Activated CD8-positive, alpha-beta memory T cell treated with anti-CD3 and anti-CD28 coated beads for 24 hours (primary cell): Measurements from ENCODE around the gene SERINC3.

ENCODE experiments used
- DNase-seq: peaks from one replicate; pipeline ENCODE4 v3.0.0-alpha.2; 2020

SERINC3 gene

DNA sequence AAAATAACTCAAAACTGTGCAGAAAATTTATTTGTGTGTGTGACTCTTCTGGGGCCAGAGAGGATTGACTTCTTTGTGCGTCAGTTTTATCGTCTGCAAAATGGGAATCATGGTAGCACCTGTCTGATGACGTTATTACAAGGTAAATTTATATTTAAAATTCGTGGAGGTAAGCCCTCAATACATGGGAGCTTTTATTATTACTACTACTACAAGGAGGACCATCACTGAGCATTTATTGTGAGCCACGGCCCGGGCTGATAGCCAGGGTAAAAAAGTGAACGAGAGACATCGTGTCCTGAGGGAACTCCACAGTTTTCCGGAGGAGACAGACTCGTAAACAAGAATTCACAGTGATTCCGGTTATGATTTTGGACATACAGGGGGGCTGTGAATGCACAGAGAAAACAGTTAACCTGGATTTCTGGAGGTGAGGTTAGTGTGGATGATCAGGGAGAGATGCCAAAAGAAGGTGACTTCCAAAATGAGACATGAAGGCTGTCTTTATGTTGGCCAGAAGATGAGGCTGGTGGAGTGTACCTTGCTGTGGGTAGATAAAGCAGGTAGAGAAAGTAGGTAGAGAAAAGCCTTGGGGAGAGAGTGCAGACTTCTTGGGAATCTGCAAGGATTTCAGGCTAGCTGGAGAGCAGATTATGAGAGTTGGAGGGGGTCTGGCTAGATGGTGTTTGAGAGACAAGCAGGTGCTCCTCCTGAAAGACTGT, 10.6 kb upstream of the SERINC3 start:
- DNase-seq = peak; percentile 59

DNA sequence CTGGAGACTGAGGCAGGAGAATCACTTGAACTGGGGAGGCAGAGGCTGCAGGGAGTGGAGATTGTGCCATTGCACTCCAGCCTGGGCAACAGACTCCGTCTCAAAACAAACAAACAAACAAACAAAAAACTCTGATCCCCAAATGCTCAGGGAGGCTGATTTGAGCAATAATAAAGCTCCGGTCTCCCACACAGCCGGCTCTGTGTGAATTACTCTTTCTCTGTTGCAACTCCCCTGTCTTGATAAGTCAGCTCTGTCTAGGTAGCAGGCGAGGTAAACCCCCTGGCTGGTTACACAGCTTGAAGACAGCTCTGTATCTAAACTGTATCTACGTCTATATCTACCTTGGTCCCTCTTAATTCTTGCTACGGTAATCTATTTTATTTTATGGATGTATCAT, 6.4 kb upstream of the SERINC3 start:
- no peak for DNase-seq

DNA sequence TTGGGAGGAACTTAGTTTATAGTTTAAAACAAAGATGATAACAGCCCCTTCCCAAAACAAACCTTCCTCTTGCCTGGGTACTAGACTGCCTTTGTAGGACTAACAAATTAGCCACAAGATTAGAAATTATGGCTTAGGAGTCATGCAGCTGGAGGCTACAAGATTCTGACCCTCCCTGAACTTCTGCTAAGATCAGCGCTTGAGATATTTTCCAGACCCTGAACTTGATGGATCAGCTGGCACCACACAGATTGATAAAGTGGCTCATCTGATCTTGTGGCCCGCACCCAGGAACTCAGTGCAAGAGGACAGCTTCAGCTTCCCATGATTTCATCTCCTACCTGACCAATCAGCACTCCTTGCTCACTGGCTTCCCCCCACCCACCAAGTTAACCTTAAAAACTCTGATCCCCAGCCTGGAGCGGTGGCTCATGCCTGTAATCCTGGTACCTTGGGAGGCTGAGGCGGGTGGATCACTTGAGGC, 5.9 kb upstream of the SERINC3 start:
- no peak for DNase-seq

DNA sequence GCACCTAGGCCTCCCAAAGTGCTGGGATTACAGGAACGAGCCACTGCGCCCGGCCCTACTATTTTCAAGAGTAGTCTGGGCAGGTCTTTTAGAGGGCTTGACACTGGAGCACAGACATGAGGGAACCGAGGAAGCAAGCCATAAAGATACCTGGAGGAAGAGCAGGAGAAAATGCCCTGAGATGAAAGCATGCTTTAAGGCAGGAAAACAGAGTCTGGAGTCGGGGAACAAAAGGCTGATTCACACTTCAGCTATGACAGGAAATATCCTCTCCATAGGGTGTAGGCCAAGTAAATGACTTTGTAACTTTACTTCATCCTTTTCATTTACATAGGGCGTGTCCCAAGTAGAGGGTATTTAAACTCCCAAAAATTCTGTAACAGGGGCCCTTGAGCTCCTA, 4.3 kb upstream of the SERINC3 start:
- no peak for DNase-seq

DNA sequence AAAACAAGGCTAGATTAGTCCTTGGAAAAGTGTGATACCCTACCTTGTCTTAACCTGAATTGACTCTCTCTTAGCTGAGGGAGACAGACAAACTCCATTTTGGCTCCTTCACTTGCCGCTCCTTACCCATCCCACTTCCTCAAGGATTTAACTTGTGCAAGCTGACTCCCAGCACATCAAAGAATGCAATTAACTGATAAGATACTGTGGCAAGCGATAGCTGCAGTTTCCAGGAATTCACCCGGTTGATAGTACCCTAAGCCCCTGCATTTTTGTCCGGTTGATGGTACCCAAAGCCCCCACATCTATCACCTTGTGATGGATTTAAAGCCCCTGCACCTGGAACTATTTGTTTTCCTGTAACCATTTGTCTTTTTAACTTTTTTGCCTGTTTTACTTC, 1.9 kb upstream of the SERINC3 start:
- no peak for DNase-seq

DNA sequence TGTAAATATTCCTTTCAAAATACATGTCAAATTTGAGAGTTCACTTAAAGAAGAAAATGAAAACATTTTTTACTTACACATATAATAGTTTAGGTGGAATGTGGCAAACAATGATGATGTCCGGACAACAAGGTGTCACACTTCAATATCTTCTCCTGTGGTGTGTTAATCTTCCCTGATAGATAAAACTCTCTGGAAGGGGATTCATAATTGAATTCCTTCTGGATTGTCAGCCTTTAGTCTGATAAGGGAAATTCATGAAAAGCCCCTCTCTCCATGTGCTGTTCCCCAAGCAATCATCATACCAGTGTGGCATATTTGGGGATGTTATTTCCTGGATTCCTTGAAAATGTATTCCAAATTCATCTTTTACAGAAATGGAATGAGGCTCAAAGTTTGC, 971 bp upstream of the SERINC3 start:
- no peak for DNase-seq

DNA sequence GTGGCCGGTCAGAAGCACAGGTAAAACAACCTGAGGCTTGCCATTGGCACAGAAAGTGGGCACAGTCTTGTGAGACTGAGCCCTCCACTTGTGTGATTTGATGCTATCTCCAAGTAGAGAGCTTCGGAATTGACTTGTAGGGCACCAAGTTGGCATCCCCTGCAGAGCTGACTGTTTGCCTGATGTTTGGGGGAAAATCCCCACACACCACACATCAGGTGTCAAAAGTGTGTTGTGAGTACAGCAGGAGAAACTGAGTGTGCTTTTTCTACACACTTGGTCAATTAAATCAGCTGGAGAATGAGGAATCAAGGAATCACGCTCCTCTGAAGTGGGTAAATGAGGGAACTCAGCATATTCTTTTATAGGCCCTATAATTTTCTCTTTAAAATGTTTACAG, 989 bp downstream of the SERINC3 start:
- no peak for DNase-seq

DNA sequence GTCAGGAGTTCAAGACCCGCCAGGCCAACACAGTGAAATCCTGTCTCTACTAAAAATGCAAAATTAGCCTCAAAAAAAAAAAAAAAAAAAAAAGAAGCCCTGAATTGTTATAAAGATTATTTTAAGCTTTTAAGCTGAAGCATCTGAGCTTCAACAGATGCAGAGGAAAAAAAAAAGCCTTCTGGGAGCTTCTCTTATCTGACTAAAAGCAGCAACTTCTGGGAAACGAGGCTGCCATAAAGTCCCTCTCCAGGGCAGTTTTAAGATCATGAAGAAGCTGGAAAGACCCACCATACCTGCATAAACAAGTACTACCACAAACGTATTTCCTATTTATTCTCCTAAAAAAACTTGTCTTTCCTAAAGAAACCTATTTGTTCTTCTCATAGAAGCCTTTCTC, 3.6 kb downstream of the SERINC3 start:
- DNase-seq = no peak

DNA sequence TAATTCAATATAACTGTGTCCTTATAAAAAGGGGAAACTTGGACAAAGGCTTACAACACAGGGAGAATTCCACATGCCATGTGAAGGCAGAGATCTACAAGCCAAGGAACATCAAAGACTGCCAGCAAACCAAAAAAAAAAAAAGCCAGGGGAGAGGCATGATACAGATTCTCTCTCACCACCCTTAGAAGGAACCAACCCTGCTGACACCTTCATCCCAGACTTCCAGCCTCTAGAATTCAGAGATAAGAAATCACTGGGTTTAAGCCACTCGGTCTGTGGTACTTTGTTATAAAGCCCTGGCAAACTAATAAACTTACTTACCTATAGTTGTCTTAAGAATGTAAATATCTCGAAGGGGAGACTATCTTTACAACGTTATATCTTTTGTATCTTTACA, 4.4 kb downstream of the SERINC3 start:
- no peak for DNase-seq

DNA sequence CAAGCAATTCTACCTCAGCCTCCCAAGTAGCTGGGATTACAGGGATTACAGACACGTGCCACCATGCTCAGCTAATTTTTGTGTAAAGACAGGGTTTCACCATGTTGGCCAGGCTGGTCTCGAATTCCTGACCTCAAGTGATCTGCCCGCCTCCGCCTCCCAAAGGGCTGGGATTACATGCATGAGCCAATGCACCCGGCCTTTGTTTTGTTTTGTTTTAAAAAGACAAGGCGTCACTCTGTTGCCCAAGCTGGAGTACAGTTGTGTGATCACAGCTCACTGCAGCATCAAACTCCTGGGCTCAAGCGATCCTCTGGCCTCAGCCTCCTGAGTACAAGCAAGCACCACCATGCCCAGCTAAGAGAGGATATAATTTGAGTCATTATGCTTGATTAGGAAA, 5.4 kb downstream of the SERINC3 start:
- no peak for DNase-seq

DNA sequence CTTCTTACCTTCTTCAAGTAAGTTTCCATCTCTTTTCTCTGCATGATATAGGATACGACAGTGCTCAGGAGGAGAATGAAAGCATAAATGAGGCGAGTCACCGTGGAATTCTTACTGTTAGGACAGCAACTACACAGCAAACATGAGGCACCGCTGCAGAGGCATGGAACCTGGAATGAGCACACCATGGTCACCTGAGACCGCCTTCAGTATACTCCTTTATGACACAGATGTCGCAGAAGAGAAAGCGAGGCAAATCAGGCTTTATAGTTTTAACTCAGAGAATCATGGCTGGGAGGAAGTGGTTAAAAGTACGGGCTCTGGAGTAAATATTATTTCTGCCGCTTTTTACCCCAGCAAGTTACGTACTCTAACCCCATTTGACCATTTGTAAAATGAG, 8.0 kb downstream of the SERINC3 start:
- no peak for DNase-seq

DNA sequence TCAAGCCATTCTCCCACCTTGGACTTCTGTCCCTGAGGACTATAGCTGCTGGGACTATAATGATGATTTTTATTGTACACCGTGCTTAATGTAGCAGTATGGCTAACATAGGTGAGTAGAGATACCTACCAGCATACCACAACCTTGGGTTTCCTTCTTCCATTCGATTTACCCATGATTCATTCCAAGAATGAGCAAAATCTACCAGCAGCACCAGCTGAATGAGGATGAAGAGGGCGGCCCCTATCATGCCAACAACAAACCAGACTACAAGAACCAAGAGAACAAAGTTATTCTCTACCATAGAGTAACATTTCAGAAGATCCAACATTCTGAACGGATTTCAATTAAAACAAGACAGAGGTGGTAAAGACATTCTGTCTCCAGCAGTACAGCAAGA, 12.1 kb downstream of the SERINC3 start:
- DNase-seq = no peak

DNA sequence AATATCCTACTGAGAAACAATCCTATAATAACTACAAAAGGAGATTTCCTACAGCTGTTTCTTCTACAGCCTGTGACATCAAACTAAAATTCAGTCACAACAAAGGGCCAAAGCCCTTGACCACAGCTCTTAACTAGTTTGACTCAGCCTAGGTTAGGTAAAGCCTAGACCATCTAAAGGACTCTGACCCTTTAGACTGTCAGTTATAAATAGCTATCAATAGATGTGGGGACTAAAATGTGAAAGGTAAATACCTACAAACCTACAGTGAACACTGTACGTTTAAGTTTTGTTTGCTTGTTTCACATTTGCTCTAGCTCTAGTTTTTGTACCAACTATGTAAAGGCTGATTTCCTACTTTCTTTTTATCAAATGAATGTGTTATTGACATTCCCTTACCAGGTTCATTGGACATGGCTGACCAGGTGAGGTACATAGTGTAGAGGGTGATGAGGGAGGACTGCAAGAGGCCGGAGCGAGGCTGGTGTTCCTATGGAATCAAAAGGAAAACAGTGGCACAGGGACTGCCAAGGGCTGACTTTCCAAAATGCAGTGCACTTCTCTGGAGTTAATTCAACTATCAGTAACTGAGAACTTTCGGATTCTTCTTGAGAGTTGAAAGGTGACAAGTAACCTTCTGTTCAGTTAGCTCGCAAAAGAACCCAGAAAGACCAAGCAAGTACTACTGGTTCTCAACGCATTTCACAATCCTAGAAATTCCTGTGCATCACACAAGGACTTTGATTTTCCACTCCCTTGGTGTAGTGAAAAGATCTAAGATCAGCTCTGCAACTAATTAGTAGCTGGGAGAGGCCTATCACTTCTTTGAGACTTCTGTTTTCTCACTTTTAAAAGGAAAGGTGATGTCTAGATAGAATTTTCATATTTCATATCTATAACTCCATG, 17.2 kb downstream of the SERINC3 start:
- DNase-seq = no peak

DNA sequence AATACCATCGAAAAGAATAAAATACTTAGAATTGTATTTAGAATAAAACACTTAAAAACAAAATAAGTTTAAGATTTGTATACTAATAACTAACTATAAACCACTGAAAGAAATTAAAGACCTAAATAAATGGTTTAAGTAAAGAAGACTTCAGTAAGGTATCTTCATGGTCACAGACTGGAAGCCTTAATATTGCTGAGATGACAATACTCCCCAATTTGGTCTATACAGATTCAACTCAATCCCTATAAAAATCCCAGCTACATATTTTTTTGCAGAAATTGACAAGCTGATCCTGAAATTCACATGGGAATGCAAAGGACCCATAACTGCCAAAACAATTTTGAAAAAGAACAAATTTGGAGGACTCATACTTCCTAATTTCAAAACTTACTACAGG, 18.9 kb downstream of the SERINC3 start:
- no peak for DNase-seq

DNA sequence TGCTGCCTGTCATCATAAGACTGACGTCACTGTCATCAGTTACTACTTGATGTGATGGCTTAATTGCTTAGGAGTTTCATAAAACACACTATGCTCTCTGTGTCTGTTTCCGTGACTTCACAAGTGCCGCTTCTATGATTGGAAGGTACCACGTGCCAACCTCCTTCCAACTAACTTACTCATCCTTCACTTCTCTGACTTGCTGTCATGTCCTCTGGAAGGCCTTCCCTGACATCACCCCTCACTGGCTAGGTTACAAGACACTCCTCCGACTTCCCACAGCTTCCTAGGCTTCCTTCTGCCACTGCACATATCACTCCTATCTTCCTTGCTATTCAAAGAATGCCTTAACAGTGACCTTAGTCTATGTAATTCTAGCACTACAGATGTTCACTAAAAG, 20.4 kb downstream of the SERINC3 start:
- no peak for DNase-seq

DNA sequence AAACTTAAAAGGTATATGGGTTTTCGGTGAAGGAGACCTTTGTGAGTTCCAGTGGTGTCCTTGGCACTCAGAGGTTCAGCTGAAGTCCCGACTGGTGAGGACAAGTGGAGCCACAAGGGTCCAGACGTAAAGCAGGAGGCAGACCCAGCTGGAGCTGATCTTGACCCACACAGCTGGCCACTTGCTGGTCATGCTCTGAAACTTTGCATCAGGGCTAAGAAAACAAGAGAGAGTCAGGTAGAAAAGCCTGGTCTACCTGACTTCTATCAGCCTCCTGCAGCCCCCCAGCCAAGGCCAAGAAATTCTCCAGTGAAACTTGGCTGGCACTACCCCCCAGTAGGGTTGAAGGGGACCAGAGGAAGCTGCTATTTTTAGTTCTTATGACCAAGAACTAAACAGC, 21.6 kb downstream of the SERINC3 start:
- DNase-seq = no peak

DNA sequence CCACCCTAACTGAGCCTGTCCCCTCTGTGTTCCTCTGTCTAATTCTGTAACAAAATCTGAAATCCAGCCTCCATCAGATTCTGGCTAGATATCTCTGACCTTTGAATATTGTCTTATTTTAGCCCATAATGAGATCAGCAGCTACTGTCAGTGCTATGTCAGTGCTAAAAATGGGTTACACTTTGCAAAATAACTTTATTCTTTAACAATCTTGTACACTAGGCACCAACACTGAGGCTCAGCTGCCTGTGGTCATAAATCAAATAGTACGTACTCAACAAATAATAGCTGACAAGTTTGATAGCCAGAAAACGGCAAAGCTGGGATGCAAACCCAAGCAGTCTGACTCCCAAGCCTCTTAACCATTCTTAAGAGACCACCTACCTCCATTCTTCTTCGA, 24.1 kb downstream of the SERINC3 start:
- DNase-seq = no peak

DNA sequence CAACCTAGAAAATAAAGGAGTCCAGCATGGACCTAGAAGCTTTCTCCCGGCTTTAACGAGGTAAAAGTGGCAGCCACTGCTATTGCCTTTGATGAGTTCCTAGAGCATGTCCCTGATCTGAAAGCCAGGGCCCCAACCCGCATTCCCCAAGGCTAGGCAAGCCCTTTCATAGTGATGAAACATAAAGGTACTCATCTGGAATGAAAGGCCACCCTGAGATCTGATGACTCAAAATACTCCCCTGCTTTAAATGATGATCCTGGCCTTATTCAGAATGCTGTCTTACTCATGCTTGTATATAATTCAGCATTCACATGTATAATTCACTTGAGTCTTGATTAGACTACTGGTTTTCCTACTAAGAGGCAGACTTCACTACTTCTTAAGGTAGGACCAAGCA, 24.9 kb downstream of the SERINC3 start:
- DNase-seq = no peak

DNA sequence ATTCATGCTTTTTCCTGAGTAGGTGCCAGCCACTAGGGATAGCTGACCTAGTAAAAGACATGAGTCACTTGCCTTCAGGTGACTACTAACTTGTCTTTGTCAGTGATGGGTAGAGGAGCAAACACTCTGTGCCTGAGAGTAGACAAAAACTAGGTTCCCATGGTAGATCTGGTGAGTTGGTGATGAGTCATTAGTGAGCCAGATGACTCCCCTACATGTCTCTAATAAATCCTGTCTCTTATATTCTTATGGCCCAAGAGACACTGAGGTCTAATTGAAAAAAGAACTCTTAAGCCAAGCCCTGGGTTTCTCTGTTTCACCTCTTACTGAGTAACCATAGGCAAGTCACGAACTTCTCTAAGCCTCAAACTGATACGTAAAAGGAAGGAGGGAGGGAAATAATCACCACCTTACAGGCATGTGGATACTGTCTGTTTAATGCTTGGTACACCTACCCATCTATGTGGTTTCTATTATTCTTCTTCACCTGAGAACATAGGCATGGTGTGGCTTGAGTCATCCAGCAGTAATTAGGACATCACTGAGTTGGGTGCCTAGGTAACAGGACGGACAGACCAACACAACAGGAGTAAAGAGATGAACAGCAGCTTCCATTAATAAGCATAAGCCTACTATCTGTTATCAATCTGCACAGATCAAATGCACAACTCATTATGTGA, 25.9 kb downstream of the SERINC3 start:
- DNase-seq = no peak

DNA sequence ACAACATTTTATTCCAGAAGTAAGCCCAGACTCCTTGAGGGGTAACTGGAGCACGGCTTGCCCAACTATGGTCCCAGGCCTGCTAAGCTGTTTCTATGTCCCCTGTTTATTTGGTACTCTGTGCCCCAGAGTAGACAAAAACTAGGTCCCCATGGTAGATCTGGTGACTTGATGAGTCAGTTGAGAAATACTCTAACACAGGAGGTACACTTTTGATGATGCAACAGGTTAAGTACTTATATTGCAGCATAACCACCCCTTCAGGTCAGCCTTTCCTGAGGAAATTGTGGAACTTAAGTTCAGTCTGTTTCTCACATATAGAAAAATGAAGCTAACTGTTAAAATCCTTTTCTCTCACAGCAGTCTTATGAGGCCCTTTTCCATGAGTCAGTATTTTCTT, 26.6 kb downstream of the SERINC3 start:
- DNase-seq = no peak

DNA sequence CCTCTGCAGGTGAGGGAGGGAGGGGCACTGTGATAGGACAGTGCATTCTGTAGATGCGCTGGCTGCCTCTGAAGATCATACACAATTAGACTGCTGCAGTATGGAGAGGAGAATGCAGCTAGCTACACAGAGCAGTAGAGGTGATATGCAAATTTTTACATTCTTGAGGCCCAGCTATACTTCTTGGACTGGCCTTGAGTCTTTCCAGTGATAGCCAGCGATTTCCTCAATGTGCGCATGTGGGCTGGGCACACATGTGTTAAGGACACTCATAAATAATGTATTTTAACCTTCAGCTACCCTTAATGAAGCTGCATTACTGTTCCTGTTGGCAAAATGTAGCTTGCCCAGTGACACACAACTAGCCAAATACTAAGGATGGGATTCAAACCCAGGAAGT, 27.2 kb downstream of the SERINC3 start:
- no peak for DNase-seq

DNA sequence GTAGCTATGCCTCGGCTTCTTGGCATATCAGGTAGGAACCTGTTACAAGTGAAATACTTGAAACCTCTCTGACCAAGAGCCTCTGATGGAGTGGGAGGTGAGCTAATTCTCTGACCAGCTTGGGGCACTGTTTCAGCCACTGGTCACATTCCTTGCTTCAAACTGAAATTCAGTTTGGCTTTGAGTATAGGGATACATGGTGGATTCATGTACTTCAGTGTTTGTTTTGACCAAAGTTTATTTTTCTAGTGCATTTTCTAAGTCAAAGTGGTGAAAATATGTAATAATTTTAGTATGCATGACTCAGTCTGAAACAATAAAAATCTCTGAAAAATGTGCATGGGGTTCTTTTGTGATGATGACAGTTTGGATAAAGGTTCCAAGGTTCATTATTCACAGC, 27.6 kb downstream of the SERINC3 start:
- DNase-seq = no peak

DNA sequence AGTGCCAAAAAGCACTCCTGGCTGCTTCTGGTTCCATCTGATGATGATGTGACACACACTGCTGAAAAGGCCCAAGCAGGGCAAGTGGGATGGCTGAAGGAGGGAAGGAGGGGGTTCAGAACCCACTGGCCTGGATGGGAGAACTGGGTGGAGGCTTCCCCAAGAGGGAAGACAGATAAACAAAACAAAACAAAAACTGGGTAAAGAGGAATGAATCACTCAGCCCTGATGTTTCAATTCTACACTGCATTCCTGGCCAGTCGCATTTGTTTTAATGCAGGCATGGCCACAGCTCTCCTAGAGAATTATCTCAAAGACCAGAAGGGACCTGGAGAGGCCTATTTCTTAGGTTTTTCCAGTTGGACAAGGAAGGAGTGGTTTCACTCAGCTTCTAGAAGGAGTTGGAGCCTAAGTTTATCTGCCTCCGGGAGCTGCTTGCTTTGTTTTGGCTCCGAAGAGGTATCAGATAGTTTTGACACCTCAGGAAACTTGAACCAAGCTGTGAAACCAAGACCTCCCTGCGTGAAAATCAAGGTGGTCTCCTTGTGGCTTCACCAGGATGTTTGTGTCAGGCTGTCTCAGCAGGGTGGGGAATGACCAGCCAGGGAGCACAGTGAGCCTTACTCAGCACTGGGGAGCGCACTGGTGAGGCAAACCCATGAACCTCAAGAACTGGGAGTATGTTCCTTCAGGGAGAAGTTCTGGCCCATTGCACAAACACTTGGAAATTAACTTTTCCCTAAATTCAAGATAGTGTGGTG, 30.1 kb downstream of the SERINC3 start:
- DNase-seq = no peak
